ENCODE results near the gene AKT1S1. TPM values are rescaled to one million over a fixed set of nuclear protein-coding genes. Genes with fewer than 3 reads are reported as not detected.

AKT1S1 gene
- total RNA-seq, 1 experiment from 2014 or later: 42.3 TPM

- peak overlapping the region; percentile 98 for H3K9ac ChIP-seq (ENCODE audit: low read length)
- no peaks in the 10 kb centered on the region for H3F3A ChIP-seq (ENCODE audit: low read length, unreplicated experiment)
- no peaks in the 10 kb centered on the region for H4K20me1 ChIP-seq (ENCODE audit: low read length)
- H3K36me3 ChIP-seq (ENCODE audit: low read depth, low read length): 0 out of 2 replicates have a peak, but pooled peaks cover 12% of the 10 kb centered on the region
- no peaks in the 10 kb centered on the region for H3K27me3 ChIP-seq (ENCODE audit: low read length)
- no TSS peak for BruUV-seq (replicated peaks)
- DNase-seq (peak; percentile 34), ATAC-seq (0 out of 2 replicates have a peak, but pooled peaks have one; percentile 6)
- ChIA-PET CTCF (no interaction called here), POLR2A (ENCODE audit: unreplicated experiment) (interaction anchor here (0.6 kb wide), 1 partner anchor 36 kb away, joined by 31 read pairs; no protein-coding TSS in a partner anchor)
- no peaks in the 10 kb centered on the region for H3K9me2 ChIP-seq (replicated peaks; ENCODE audit: low read length)
- H3K9me3 ChIP-seq (ENCODE audit: low read length): no peaks in the 10 kb centered on the region
- peak overlapping the region; percentile 98 for H3K4me2 ChIP-seq (ENCODE audit: low read length)
- H3K4me1 ChIP-seq (ENCODE audit: insufficient read depth, low read length): peaks cover 26% of the 10 kb centered on the region
- peak overlapping the region; percentile 80 for H2AFZ ChIP-seq (ENCODE audit: low read length)
- H3K4me3 ChIP-seq (ENCODE audit: low read length): peak overlapping the region; percentile 93
- peak overlapping the region; percentile 91 for H3K27ac ChIP-seq (ENCODE audit: low read length)
- peaks cover 41% of the 10 kb centered on the region for H3K79me2 ChIP-seq (ENCODE audit: low read length)
- no peak for TF ChIP-seq EZH2phosphoT487 (IDR thresholded peaks at IDR 0.05; ENCODE audit: borderline replicate concordance, low read length)
- intact Hi-C loops (cut with micrococcal nuclease): loop anchor here (5.0 kb wide), 1 partner anchor 199 kb away; the partner anchor contains the start of gene PRMT1
These were observed 1.2 kb downstream of the AKT1S1 start for GRCh38 chr19:49875857-49876421.

GRCh38 chr19:49875177-49875576 is 2.0 kb downstream of the AKT1S1 start:
- Histone ChIP-seq H3K4me1 (ENCODE audit: insufficient read depth, low read length) (peaks cover 34% of the 10 kb centered on the region), H4K20me1 (ENCODE audit: low read length) (no peaks in the 10 kb centered on the region), H3K9ac (ENCODE audit: low read length) (peak overlapping the region; percentile 98), H3K4me2 (ENCODE audit: low read length) (peak overlapping the region; percentile 98), H3K36me3 (ENCODE audit: low read depth, low read length) (0 out of 2 replicates have a peak, but pooled peaks cover 8% of the 10 kb centered on the region), H3K9me2 (replicated peaks; ENCODE audit: low read length) (no peaks in the 10 kb centered on the region), H3K9me3 (ENCODE audit: low read length) (no peaks in the 10 kb centered on the region), H3F3A (ENCODE audit: low read length, unreplicated experiment) (no peaks in the 10 kb centered on the region), H3K79me2 (ENCODE audit: low read length) (peaks cover 41% of the 10 kb centered on the region), H2AFZ (ENCODE audit: low read length) (no peak overlapping the region), H3K4me3 (ENCODE audit: low read length) (peak overlapping the region; percentile 93), H3K27ac (ENCODE audit: low read length) (peak overlapping the region; percentile 91), H3K27me3 (ENCODE audit: low read length) (no peaks in the 10 kb centered on the region)
- no peak for ATAC-seq
- ChIA-PET CTCF (no interaction called here), POLR2A (ENCODE audit: unreplicated experiment) (no interaction called here)
- intact Hi-C loops (cut with micrococcal nuclease): loop anchor here (5.0 kb wide), 1 partner anchor 198 kb away; the partner anchor contains the start of gene PRMT1
- BruUV-seq (replicated peaks): no TSS peak
- TF ChIP-seq CTCF (conservative IDR thresholded peaks at IDR 0.05; ENCODE audit: low read depth, low read length): no peak
- no peak for TF ChIP-seq EZH2 (IDR thresholded peaks at IDR 0.05; ENCODE audit: low read length, unreplicated experiment)
- TF ChIP-seq EZH2phosphoT487 (IDR thresholded peaks at IDR 0.05; ENCODE audit: borderline replicate concordance, low read length): no peak
- DNase-seq: no peak

GRCh38 chr19:49874503-49875157 is 2.5 kb downstream of the AKT1S1 start:
- DNase-seq (peak; percentile 66), ATAC-seq (no peak)
- no peak for TF ChIP-seq EZH2phosphoT487 (IDR thresholded peaks at IDR 0.05; ENCODE audit: borderline replicate concordance, low read length)
- no peak for TF ChIP-seq EZH2 (IDR thresholded peaks at IDR 0.05; ENCODE audit: low read length, unreplicated experiment)
- TF ChIP-seq CTCF (conservative IDR thresholded peaks at IDR 0.05; ENCODE audit: low read depth, low read length): no peak
- Histone ChIP-seq H3K4me1 (ENCODE audit: insufficient read depth, low read length) (peaks cover 36% of the 10 kb centered on the region), H3K79me2 (ENCODE audit: low read length) (peaks cover 41% of the 10 kb centered on the region), H2AFZ (ENCODE audit: low read length) (no peak overlapping the region), H4K20me1 (ENCODE audit: low read length) (no peaks in the 10 kb centered on the region), H3K4me2 (ENCODE audit: low read length) (peak overlapping the region; percentile 98), H3K9me3 (ENCODE audit: low read length) (no peaks in the 10 kb centered on the region), H3K27ac (ENCODE audit: low read length) (peak overlapping the region; percentile 91), H3K9ac (ENCODE audit: low read length) (0 out of 2 replicates have a peak overlapping the region, but pooled peaks have one; percentile 98), H3K9me2 (replicated peaks; ENCODE audit: low read length) (no peaks in the 10 kb centered on the region), H3K4me3 (ENCODE audit: low read length) (peak overlapping the region; percentile 93), H3F3A (ENCODE audit: low read length, unreplicated experiment) (no peaks in the 10 kb centered on the region), H3K27me3 (ENCODE audit: low read length) (no peaks in the 10 kb centered on the region), H3K36me3 (ENCODE audit: low read depth, low read length) (0 out of 2 replicates have a peak, but pooled peaks cover 7% of the 10 kb centered on the region)
- CTCF ChIA-PET: no interaction called here
- BruUV-seq (replicated peaks): no TSS peak
- POLR2A ChIA-PET (ENCODE audit: unreplicated experiment): no interaction called here
- intact Hi-C loops (cut with micrococcal nuclease): loop anchor here (5.0 kb wide), 1 partner anchor 197 kb away; the partner anchor contains the start of gene PRMT1

All from PC-3 (cell line).